Eye (tissue), 1 donor: ENCODE data around the gene AGBL1.

Source experiments
- DNase-seq: peaks from one replicate; pipeline ENCODE4 v3.0.0-alpha.2; 2015

AGBL1 gene

GRCh38 chr15:86879250-86880229 is 799.9 kb downstream of the AGBL1 start:
- DNase-seq = no peak

GRCh38 chr15:86885616-86886015 is 805.9 kb downstream of the AGBL1 start:
- no peak for DNase-seq

DNA sequence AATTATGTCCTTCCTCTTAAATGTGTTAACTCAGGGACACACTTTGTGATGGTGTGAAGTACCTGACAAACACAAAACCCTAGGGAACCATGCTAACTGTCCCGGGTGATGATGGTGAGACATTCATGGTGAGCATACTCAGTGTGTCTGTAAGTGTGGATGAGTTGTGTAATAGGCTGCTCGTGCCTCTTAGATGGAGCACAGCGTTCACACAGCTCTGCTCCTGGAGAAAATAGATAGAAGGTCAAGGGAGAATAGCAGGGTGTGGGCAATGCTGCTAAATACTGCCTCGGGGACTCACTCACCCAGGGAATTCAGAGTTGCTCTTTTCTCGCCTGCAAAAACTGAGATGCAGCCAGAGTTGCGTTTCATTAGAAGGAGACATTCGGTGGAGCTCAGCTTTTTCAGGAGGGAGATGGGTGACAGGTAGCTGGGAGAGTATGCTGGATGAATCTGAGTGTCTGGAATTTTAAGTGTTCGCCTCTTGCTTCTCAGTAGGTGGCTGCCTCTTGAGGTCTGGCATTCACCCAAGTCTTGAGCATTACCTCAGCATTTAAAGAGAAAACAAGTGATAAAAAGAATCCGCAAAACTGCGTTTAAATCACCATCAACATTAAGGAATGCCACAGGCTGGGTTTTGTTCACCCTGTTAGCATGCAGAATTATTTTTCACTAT is 813.2 kb downstream of the AGBL1 start:
- DNase-seq = no peak

- no peak for DNase-seq
These were observed 814.6 kb downstream of the AGBL1 start for GRCh38 chr15:86894269-86894668.

DNA sequence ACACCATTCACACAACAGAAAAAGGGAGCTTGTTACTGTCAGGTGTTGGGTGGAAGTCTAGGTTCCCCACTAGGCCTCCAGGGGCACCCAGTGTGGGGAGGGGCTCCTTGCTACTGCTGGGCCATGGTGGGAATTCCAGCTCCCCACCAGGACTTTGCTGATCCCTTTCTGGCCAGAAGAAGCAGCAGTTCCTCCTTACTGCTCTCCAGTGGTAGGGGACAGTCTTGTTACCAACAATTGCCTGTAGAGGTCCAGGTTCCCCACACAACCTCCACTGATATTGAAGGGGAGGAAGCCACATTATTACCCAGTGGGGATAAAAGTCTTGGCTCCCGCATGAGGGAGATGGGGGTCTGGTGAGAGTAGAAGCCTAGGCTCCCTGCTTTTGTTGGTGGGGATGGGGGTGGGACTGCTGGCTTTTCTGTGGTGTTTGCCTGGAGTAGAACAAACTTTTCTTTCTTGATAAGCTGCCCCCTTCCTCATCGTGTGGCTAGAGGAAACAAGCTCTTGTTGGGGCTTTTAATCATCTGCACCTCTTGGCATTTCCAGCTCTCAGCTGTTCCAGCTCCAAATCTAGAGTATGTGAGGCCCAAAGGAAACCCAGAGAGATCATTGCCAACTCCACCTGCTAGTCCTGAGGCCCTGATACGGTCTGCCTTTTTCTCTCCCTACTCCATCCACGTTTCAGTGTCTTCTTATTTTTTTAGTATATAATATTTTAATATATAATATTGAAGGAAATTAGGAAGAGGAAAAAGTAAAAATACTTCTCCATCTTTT is 824.2 kb downstream of the AGBL1 start:
- no peak for DNase-seq

DNA sequence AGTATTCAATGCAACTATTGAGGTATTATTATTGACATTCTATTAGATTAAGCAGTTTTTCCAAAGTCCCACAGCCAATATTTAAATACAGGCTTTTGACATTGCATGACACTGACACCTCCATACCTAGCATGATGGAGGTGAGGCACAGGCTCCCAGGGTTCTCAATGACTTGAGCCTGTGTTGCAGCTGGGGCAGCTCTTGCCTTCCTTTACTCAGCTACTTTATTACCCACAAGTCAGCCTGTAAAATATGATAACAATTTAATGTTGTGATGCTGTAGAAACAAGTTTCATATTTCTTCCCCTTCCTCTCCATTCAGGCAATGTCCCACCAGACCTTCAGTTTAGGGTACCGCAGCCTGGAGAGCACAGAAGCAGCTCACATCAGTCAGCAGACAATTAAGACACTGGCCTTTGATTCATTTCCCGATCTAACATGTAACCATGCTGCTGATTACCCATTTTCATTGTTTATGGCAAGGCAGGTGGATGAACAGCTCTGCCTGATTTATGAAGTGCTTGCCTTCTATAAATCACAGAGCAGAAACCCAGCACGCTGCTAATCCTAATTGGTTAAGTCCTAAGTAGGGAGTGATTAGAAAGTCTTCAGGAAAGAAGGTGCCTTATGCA is 826.1 kb downstream of the AGBL1 start:
- DNase-seq = no peak

GRCh38 chr15:86906376-86906775 is 826.7 kb downstream of the AGBL1 start:
- no peak for DNase-seq

GRCh38 chr15:86911022-86911421 is 831.4 kb downstream of the AGBL1 start:
- DNase-seq = no peak

DNA sequence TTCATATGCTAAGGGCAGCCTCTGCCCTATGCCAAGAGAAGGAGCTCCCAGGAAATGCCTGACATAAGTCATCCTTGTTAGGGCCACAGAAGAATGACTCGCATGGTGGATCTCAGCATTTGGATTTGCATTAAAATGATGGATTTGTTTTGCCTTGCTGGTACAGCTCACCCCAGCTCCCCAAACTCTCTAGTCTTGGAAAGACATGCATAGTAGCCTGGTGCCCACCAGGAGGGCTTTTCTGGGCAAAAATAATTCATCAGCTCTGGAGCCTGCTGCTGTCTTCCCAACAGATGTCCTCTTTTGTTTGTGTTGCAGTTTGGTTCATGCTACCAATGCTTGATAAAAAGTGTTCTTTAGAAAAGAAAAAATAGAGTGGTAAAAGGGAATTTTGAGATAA is 833.0 kb downstream of the AGBL1 start:
- DNase-seq = no peak

GRCh38 chr15:86915811-86916331 is 836.2 kb downstream of the AGBL1 start:
- DNase-seq = peak; percentile 84

- DNase-seq = peak; percentile 29
These were observed 837.1 kb downstream of the AGBL1 start for GRCh38 chr15:86916671-86917360.

- no peak for DNase-seq
These were observed 837.6 kb downstream of the AGBL1 start for GRCh38 chr15:86917361-86917671.

DNA sequence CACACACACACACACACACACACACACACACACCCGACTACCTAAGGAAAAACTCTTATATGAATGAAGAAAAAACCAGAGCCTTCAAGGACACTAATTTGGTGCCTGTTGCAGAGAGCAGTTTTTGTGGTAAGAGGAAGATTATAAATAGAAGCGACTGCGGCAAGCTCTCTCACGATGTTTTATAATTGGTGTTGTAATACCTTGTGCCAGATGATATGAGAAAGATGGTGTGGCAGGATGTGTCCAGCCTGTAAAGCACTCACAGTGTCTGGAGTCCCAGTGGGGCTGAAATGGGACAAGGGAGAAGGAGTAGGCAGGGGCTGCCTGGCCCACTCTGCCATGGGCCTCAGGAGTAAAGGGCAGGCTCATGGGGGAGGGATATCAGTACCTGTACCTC is 839.9 kb downstream of the AGBL1 start:
- DNase-seq = no peak

- no peak for DNase-seq
These were observed 849.8 kb downstream of the AGBL1 start for GRCh38 chr15:86929461-86929860.

- DNase-seq = no peak
These were observed 852.8 kb downstream of the AGBL1 start for GRCh38 chr15:86932456-86932855.

GRCh38 chr15:86935841-86936240 is 856.2 kb downstream of the AGBL1 start:
- DNase-seq = no peak

GRCh38 chr15:86942285-86942684 is 862.6 kb downstream of the AGBL1 start:
- DNase-seq = no peak

DNA sequence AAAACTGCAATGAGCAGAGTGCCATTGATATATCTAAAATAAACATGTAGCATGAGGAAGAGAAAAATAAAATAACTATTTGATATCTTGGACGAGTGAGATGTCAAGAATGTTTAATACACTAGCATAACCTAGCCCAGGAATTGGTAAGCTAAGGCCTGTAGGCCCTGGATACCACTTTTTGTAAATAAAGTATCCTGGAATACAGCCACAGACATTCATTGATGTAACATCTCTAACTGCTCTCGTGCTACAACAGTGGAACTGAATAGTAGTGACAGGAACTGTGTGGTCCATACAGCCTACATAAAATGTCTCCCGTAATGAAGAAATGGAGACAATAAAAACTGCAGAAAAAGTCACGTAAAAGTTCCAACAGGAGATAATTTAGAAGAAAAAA is 869.0 kb downstream of the AGBL1 start:
- no peak for DNase-seq

GRCh38 chr15:86959254-86959653 is 879.6 kb downstream of the AGBL1 start:
- no peak for DNase-seq

DNA sequence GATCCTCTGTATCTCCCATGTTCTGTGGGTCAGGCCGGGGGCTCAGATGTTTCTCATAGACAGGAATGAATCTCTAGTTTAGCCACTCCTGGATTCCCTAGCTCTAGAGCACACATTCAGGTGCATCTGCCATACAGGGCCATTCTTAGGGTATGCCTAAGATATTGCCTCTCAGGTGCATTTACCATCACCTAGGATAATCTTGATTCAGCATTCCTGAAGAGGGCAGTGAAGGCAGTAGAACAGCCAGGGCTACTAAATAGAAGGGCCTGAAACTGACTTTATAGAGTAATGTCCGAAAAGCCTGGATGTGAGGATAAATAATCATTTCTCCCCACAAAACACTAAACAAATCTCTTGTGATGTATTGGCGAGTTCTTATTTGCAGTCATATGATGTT is 882.0 kb downstream of the AGBL1 start:
- DNase-seq = no peak

DNA sequence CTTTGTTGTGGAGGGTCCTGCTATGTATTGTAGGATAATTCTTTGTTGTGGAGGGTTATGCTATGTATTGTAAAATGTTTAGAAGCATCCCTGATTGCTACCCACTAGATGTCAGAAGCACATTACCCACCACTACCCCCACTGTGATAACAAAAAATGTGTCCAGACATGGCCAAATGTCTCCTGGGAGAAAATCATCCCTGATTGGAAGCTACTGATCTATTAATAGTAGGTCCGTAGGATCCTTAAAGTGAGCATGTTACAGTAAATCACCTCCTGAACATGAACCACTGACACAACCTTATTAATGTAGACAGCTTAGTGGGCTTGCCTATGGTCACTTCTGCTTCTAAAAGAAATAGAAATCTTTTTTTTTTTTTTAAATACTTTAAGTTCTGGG is 884.6 kb downstream of the AGBL1 start:
- no peak for DNase-seq

DNA sequence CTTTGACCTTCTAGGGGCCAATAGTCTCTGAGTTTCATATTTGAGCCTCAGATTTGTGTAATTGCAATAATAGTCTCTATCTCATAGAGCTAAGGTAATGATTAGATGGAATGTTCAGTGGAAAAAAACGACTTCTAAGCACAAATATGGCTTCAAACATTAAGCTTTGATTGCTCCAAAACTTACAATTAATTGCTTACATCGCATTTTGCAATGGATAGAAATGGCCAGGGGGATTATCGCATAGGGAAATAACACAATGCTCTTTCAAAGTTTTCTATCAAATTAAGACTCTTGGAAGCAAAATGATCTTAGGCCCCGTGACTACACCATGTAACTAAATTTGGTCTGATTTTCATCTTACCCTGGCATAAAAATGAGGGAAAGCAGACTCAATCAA is 888.6 kb downstream of the AGBL1 start:
- DNase-seq = no peak
